GM12878 (cell line): ENCODE measurements around the gene NDUFA7. TPM values are rescaled to one million over a fixed set of nuclear protein-coding genes. Genes with fewer than 3 reads are reported as not detected.

ENCODE experiments used
- E2F4 ChIP-seq: IDR thresholded peaks from 2 replicates; pipeline ENCODE4 v1.6.1; 2012; ENCODE audit warnings: low read depth, low read length, improper control_type of control experiment
- ESRRA ChIP-seq: IDR thresholded peaks from 2 replicates; pipeline ENCODE4 v1.6.1; 2012; ENCODE audit warnings: mild to moderate bottlenecking, low read length, improper control_type of control experiment
- NR2C2 ChIP-seq: IDR thresholded peaks from 2 replicates; pipeline ENCODE4 v1.6.1; 2011; ENCODE audit warnings: borderline replicate concordance, low read depth; ENCODE audit not compliant: control insufficient read depth, insufficient read length
- NRF1 ChIP-seq: conservative IDR thresholded peaks from 2 replicates; pipeline ENCODE4 v1.6.1; 2011; ENCODE audit warnings: mild to moderate bottlenecking, low read depth, low read length, improper control_type of control experiment
- PBX3 ChIP-seq: IDR thresholded peaks from 2 replicates; pipeline ENCODE4 v1.6.1; 2011; ENCODE audit warnings: mild to moderate bottlenecking, low read depth, low read length, moderate library complexity; ENCODE audit not compliant: insufficient replicate concordance
- POLR2AphosphoS2 ChIP-seq: IDR thresholded peaks from 2 replicates; pipeline ENCODE4 v1.6.1; 2011; ENCODE audit warnings: low read depth, mild to moderate bottlenecking, low read length, improper control_type of control experiment, moderate library complexity
- SMAD5 ChIP-seq: IDR thresholded peaks from 2 replicates; pipeline ENCODE4 v1.6.1; 2016; ENCODE audit warnings: antibody characterized with exemption, low read depth
- STAT1 ChIP-seq: fragments of 450-650 bp; conservative IDR thresholded peaks from 2 replicates; pipeline ENCODE4 v1.6.1; 2014; ENCODE audit warnings: antibody characterized with exemption, mild to moderate bottlenecking
- TBL1XR1 ChIP-seq: IDR thresholded peaks from 2 replicates; pipeline ENCODE4 v1.6.1; 2012; ENCODE audit warnings: low read depth, low read length, improper control_type of control experiment
- USF2 ChIP-seq: IDR thresholded peaks from 2 replicates; pipeline ENCODE4 v1.6.1; 2011; ENCODE audit warnings: low read depth, low read length, improper control_type of control experiment, borderline replicate concordance
- YY1 ChIP-seq: IDR thresholded peaks from 2 replicates; pipeline ENCODE4 v1.6.1; 2011; ENCODE audit warnings: low read depth, mild to moderate bottlenecking, low read length
- ZNF24 ChIP-seq: fragments of 450-650 bp; IDR thresholded peaks from 2 replicates; pipeline ENCODE4 v1.6.1; 2017; ENCODE audit warnings: antibody characterized with exemption, mild to moderate bottlenecking
- polyA plus RNA-seq, 11 experiments: library from polyadenylated mRNA; depleted of rRNA in 4 of 11; unstranded in 6 of 11; stranded (reverse) in 5 of 11; fragments of >200 nt; fragmentation: Nextera tagmentation in 4 of 11; fragmentation: Illumina TruSeq in 1 of 11; extraction: Ambion mirVana in 4 of 11; extraction: Trizol in 1 of 11; gene quantifications; 1 replicate in 1 of 11; 2 replicates in 10 of 11; pipeline versions ENCODE4 v1.2.1 to v1.2.3, GENCODE V29; 2011 to 2016; ENCODE audit warnings: inconsistent platforms in 2 of 11, missing spikeins in 2 of 11, low read depth in 1 of 11
- total RNA-seq, 4 experiments: library from RNA; depleted of rRNA in 3 of 4; stranded (reverse); fragments of >200 nt in 3 of 4; fragmentation: Illumina TruSeq in 1 of 4; extraction: Trizol in 1 of 4; gene quantifications; 2 replicates each; pipeline versions ENCODE4 v1.2.1 to v1.2.3, GENCODE V29; 2013 to 2021
- TF ChIP-seq, protein P1 (sequence below): fragments of 450-650 bp; IDR thresholded peaks from 2 replicates; pipeline ENCODE4 v1.6.1; 2016; ENCODE audit warnings: mild to moderate bottlenecking, moderate library complexity, borderline replicate concordance
- TF ChIP-seq, protein P2 (sequence below): fragments of 450-650 bp; formaldehyde crosslinking; IDR thresholded peaks from 2 replicates; pipeline ENCODE4 v1.5.0; 2022; ENCODE audit warnings: mild to moderate bottlenecking, missing genetic modification characterization
- TF ChIP-seq, protein P3 (sequence below): IDR thresholded peaks from 2 replicates; pipeline ENCODE4 v1.6.1; 2012; ENCODE audit warnings: low read depth, low read length, improper control_type of control experiment

NDUFA7 gene
- total and polyA plus RNA-seq, 10 of the 15 experiments (the other 5 are each of a cell fraction or from before 2014, with no cell fraction given) = 79.0 to 360 (median 174) TPM

DNA sequence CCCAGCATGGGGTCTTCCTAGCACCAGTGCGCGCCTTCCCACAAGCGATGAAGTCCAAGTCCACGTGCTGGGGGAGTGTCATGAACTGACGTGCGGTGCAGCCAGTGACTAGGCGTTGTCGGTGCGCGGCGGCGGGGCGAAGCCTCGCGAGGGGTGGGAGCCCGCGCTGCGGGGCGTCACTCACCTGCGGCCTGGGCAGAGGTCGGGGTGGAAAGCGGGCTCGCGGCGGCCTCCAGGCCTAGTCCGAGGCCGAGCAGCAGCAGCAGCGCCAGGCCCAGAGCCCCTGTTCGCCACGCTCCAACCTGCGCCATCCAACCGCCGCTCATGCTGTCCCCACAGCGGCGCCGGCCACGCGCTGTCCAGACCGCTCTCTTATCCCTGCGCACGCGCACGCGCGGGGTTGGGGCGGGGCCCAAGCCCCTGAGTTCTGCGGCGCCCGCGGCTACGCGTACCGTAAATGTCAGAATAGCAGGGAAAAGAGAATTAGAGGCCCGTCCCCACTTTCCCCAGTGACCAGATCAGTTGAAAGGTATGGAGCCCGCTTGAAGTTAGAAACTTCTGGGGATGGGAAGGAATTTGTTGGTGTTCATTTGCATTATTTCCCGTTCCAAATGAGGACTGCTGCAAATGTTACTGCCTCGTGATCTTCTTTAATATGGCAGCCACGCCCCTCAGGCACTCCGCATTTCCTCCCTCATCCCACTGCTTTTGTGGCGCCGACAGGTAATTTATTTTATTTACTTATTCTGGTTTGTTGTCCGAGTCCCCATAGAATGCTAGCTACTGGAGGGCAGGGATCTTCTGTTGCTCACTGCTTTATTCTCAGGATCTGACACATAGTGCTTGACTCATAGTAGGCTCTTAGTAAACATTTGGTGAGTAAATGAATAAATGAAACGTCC is 13.0 kb downstream of the NDUFA7 start, which contains the start of gene CD320 (continued):
- TF ChIP-seq E2F4 (peak; percentile 67), NR2C2 (no peak), USF2 (peak; percentile 44), ESRRA (0 out of 2 replicates have a peak, but pooled peaks have one; percentile 68), NRF1 (peak; percentile 88), YY1 (peak; percentile 91), STAT1 (no peak), TBL1XR1 (peak; percentile 62), SMAD5 (peak; percentile 75; the same call in 1 of the 2 replicates), ZNF24 (no peak), POLR2AphosphoS2 (peak; percentile 82), PBX3 (peak; percentile 93)
- TF ChIP-seq, protein P1, sequence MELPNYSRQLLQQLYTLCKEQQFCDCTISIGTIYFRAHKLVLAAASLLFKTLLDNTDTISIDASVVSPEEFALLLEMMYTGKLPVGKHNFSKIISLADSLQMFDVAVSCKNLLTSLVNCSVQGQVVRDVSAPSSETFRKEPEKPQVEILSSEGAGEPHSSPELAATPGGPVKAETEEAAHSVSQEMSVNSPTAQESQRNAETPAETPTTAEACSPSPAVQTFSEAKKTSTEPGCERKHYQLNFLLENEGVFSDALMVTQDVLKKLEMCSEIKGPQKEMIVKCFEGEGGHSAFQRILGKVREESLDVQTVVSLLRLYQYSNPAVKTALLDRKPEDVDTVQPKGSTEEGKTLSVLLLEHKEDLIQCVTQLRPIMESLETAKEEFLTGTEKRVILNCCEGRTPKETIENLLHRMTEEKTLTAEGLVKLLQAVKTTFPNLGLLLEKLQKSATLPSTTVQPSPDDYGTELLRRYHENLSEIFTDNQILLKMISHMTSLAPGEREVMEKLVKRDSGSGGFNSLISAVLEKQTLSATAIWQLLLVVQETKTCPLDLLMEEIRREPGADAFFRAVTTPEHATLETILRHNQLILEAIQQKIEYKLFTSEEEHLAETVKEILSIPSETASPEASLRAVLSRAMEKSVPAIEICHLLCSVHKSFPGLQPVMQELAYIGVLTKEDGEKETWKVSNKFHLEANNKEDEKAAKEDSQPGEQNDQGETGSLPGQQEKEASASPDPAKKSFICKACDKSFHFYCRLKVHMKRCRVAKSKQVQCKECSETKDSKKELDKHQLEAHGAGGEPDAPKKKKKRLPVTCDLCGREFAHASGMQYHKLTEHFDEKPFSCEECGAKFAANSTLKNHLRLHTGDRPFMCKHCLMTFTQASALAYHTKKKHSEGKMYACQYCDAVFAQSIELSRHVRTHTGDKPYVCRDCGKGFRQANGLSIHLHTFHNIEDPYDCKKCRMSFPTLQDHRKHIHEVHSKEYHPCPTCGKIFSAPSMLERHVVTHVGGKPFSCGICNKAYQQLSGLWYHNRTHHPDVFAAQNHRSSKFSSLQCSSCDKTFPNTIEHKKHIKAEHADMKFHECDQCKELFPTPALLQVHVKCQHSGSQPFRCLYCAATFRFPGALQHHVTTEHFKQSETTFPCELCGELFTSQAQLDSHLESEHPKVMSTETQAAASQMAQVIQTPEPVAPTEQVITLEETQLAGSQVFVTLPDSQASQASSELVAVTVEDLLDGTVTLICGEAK = peak; percentile 89
- TF ChIP-seq, protein P2, sequence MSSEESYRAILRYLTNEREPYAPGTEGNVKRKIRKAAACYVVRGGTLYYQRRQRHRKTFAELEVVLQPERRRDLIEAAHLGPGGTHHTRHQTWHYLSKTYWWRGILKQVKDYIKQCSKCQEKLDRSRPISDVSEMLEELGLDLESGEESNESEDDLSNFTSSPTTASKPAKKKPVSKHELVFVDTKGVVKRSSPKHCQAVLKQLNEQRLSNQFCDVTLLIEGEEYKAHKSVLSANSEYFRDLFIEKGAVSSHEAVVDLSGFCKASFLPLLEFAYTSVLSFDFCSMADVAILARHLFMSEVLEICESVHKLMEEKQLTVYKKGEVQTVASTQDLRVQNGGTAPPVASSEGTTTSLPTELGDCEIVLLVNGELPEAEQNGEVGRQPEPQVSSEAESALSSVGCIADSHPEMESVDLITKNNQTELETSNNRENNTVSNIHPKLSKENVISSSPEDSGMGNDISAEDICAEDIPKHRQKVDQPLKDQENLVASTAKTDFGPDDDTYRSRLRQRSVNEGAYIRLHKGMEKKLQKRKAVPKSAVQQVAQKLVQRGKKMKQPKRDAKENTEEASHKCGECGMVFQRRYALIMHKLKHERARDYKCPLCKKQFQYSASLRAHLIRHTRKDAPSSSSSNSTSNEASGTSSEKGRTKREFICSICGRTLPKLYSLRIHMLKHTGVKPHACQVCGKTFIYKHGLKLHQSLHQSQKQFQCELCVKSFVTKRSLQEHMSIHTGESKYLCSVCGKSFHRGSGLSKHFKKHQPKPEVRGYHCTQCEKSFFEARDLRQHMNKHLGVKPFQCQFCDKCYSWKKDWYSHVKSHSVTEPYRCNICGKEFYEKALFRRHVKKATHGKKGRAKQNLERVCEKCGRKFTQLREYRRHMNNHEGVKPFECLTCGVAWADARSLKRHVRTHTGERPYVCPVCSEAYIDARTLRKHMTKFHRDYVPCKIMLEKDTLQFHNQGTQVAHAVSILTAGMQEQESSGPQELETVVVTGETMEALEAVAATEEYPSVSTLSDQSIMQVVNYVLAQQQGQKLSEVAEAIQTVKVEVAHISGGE (CRISPR knock-in tag) = no peak
- TF ChIP-seq, protein P3, sequence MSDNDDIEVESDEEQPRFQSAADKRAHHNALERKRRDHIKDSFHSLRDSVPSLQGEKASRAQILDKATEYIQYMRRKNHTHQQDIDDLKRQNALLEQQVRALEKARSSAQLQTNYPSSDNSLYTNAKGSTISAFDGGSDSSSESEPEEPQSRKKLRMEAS = peak; percentile 97
